Body of pancreas (tissue), 4 donors: ENCODE data around the gene HPS6.

Experiments
- POLR2A ChIP-seq, 3 donors: fragments of 450-650 bp; IDR thresholded peaks; one replicate each; pipeline ENCODE4 v1.6.1; 2016; ENCODE audit warnings: antibody characterized with exemption in 3 of 3, mild to moderate bottlenecking in 2 of 3
- TF ChIP-seq, protein P1 (sequence below), 7 experiments: fragments of 450-650 bp in 4 of 7; fragments of 200-600 bp in 3 of 7; sonication (generic) in 3 of 7; IDR thresholded peaks; one replicate each; pipeline ENCODE4 v1.5.1; 2016 to 2019; ENCODE audit warnings: antibody characterized with exemption in 7 of 7

DNA sequence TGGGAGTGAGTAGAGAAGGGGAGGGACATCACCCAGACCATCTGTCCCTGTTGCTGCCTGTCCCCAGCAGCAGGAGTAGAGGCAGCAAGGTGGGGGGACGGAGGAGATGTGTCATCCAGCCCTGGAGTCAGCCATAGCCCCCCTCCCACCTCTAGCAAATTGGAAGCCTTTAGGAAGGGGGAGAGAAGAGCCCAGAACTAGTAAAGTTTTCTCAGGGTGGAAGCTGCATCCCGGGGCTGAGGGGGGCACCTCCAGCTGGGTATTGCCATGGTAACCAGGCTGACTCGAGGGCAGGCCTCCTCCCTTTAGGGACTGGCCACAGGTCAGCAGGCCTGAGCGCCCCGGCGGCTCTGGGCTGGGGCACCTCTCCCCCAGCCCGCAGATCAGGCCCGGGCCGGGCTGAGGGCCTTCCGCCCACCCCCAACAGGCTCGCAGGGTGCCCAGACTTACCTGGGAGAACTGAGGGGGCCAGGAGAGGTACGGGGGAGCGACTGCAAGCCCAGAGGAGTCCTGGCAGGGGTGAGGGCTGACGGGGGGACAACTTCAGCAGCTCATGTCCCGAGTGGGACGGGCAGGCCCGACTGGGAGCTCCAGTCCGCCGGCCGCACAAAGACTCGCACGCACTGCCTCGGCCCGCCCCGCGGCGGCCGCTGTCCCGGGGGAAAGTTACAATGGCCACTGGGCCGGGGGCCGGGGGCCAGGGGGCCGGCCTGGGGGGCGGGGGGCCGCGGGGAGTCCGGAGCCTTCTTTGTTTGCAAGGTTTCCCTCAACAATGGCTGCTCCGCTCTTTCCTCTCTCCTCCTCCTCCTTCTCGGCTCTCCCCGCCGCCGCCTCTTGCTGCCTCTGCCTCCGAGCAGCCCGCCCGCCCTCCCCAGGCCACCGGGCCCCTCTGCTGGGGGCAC lies 49.1 kb downstream of the HPS6 start:
- TF ChIP-seq, protein P1, sequence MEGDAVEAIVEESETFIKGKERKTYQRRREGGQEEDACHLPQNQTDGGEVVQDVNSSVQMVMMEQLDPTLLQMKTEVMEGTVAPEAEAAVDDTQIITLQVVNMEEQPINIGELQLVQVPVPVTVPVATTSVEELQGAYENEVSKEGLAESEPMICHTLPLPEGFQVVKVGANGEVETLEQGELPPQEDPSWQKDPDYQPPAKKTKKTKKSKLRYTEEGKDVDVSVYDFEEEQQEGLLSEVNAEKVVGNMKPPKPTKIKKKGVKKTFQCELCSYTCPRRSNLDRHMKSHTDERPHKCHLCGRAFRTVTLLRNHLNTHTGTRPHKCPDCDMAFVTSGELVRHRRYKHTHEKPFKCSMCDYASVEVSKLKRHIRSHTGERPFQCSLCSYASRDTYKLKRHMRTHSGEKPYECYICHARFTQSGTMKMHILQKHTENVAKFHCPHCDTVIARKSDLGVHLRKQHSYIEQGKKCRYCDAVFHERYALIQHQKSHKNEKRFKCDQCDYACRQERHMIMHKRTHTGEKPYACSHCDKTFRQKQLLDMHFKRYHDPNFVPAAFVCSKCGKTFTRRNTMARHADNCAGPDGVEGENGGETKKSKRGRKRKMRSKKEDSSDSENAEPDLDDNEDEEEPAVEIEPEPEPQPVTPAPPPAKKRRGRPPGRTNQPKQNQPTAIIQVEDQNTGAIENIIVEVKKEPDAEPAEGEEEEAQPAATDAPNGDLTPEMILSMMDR (IDR thresholded peaks at IDR 0.05) = no peak
- no peak for TF ChIP-seq POLR2A (IDR thresholded peaks at IDR 0.05)
